ENCODE data around the gene CYP11A1. TPM values are rescaled to one million over a fixed set of nuclear protein-coding genes. Genes with fewer than 3 reads are reported as not detected.

The CYP11A1 gene
- total RNA-seq, 1 donor from 2014 or later = 0.80 TPM

DNA sequence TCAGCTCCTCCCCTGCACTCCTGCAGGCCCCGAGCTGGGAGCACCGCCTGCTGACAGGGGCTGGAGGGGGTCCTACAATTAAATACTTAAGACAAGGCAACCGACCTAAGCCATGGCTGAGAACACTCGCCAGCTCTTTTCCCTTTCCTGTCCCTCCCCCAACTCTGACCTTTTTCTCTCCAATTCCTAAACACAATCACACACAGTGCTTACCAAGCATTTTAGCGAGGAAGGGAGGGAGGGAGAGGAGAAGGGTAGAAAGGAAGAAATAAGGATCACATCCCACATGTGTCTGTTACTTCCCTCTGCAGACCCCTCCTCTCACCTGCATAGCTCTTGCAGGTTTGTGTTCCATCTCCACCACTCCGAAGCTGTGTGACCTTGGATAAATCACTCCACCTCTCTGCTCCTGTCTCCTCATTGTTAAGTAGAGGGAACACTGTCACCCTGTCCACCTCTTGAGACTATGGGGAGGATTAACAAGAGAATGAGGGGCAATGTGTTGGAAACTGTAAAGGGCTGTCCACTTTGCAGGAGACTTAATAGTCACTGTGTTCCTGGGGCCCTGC lies 63.6 kb downstream of the CYP11A1 start:
- Mint-ChIP-seq H3K36me3 (no peaks in the 10 kb centered on the region), H3K4me3 (peak overlapping the region; percentile 72)

DNA sequence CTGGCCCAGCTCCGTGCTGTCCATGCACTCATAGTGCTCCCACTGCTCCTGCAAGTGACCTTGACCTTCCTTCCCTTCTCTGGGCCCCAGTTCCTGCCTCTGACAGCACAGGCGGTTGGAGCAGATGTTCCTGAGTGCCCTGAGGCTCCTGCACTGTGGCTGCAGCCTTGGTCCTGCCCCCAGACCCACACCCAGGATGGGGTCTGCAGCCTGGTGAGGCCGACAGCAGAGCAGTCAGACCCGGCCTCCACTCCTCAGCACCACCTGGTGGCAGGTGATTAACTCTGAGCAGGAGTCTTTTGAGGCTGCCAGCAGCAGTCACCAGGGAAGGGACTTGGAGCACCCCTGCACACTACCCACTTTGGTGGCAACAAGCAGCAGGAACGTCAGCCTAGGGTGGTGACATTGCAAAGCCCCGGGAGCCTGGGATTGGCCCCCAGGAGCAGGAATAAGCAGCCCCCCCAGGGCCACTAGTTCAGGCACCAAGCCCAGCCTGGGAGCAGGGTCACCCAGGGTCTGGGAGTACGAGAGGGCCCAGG lies 64.6 kb downstream of the CYP11A1 start:
- no peak for DNase-seq (ENCODE audit: extremely low spot score, unreplicated experiment)
- Mint-ChIP-seq H3K36me3 (no peaks in the 10 kb centered on the region), H3K27me3 (peaks cover 67% of the 10 kb centered on the region), H3K9me3 (no peaks in the 10 kb centered on the region), H3K4me1 (ENCODE audit: unreplicated experiment) (peaks cover 72% of the 10 kb centered on the region), H3K27ac (peak overlapping the region; percentile 67), H3K4me3 (peak overlapping the region; percentile 65)
- TF ChIP-seq, protein P1, sequence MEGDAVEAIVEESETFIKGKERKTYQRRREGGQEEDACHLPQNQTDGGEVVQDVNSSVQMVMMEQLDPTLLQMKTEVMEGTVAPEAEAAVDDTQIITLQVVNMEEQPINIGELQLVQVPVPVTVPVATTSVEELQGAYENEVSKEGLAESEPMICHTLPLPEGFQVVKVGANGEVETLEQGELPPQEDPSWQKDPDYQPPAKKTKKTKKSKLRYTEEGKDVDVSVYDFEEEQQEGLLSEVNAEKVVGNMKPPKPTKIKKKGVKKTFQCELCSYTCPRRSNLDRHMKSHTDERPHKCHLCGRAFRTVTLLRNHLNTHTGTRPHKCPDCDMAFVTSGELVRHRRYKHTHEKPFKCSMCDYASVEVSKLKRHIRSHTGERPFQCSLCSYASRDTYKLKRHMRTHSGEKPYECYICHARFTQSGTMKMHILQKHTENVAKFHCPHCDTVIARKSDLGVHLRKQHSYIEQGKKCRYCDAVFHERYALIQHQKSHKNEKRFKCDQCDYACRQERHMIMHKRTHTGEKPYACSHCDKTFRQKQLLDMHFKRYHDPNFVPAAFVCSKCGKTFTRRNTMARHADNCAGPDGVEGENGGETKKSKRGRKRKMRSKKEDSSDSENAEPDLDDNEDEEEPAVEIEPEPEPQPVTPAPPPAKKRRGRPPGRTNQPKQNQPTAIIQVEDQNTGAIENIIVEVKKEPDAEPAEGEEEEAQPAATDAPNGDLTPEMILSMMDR (conservative IDR thresholded peaks at IDR 0.05) = peak; percentile 79

More for the DNA sequence above, 63.6 kb downstream of the CYP11A1 start:
- Mint-ChIP-seq H3K4me1 (ENCODE audit: unreplicated experiment) (peaks cover 77% of the 10 kb centered on the region), H3K27me3 (peaks cover 66% of the 10 kb centered on the region), H3K27ac (peak overlapping the region; percentile 32), H3K9me3 (no peaks in the 10 kb centered on the region)
- TF ChIP-seq, protein P1 (conservative IDR thresholded peaks at IDR 0.05) = no peak
- no peak for DNase-seq (ENCODE audit: extremely low spot score, unreplicated experiment)

DNA sequence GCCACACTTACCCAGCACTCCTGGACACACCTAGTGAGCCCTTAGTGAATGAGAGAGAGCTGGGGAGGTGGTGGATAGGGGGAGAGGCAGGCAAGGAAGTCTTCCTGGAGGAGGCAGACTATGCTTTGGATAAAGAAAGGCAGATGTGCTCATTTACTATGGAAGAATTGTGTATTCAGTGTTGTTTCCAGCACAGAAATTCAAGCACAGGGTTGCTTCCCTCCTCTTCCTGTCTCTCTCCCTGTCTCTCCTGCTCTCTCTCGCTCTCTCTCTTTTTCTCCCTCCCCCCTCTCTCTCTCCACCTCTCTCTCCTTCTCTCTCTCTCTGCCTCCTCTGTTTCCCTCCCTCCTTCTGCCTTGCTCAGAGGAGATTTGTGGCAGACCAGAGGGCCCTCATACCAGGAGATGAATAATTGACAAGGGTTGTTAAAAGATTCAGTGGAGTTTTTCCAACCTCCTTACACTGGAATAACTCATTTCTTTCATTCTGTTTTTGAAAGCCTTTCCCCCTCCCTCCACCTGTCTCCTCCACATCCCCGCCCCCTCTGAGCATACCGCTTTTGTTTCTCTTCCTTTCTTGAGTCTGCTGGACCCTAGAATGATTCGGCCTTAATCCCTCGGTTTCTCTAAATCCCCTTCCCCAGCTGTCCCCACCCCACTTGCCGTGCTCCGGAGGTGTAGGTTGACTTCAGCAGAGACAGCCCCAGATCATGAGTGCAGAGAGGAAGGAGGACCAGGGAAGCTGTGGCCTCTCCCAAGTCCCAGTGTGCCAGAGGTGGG lies 65.7 kb downstream of the CYP11A1 start:
- Mint-ChIP-seq H3K36me3 (no peaks in the 10 kb centered on the region), H3K4me3 (no peak overlapping the region), H3K4me1 (ENCODE audit: unreplicated experiment) (peaks cover 61% of the 10 kb centered on the region), H3K9me3 (no peaks in the 10 kb centered on the region), H3K27me3 (peaks cover 74% of the 10 kb centered on the region), H3K27ac (no peak overlapping the region)
- TF ChIP-seq, protein P1 (conservative IDR thresholded peaks at IDR 0.05) = no peak
- no peak for DNase-seq (ENCODE audit: extremely low spot score, unreplicated experiment)

DNA sequence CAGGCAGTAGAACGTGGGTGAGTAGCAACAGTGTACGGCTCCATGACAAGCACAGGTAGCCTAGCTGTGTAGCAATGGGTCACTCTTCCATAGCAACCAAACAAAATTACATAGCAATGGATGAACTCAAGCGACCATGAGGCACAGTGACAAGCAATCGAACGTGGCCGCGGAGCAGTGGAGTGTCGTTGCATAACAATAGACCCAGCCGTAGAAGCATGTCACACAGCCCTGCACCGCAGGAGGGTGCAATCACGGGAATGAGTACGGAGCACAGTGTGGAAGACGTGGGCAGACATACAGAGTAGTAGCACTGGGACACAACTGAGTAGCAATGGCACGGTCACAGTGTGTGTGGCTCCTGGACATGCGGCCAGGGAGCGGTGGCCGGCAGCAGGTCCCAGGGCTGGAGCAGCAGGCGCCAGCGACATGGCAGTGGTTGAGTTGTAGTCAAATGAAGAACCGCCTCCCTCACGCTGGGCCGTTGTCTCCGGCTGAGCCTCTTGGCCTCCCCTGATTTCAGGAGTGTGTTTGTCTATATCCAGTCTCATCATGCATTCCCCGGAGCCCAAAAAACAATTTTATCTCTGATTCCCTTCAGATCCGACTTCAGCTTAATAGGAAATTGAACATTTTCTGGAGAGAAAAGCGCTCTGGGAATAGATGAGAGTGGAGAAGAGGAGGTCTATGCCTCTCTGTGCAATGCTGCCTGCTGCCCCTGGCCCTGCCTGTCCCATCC lies 67.2 kb downstream of the CYP11A1 start:
- peaks cover 63% of the 10 kb centered on the region for H3K27me3 Mint-ChIP-seq
- TF ChIP-seq, protein P1 (conservative IDR thresholded peaks at IDR 0.05) = no peak
- no peak overlapping the region for H3K27ac Mint-ChIP-seq
- DNase-seq (ENCODE audit: extremely low spot score, unreplicated experiment) = no peak
- H3K36me3 Mint-ChIP-seq = no peaks in the 10 kb centered on the region
- peaks cover 46% of the 10 kb centered on the region for H3K4me1 Mint-ChIP-seq (ENCODE audit: unreplicated experiment)
- no peaks in the 10 kb centered on the region for H3K9me3 Mint-ChIP-seq
- H3K4me3 Mint-ChIP-seq = no peak overlapping the region

DNA sequence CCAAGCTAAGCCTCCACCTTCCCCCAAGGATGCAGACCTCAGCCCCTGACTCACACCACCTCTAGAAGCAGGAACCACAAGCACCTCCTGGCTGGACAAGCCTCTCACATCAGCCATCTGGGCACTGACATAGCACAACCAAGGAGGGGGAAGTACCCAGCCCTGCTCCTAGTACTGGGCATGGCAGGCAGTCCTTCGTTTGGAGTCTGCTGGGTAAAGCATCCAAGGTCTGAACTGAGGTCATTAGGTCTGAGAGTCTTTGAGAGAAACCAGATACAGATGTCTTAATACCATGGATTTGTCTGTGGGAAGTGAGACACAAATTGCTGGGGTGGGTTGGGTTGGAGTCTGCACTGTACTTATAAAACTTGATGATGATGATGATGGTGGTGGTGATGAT lies 69.6 kb downstream of the CYP11A1 start:
- H3K9me3 Mint-ChIP-seq = no peaks in the 10 kb centered on the region
- no peak for DNase-seq (ENCODE audit: extremely low spot score, unreplicated experiment)
- TF ChIP-seq, protein P1 (conservative IDR thresholded peaks at IDR 0.05) = no peak
- no peaks in the 10 kb centered on the region for H3K36me3 Mint-ChIP-seq
- peaks cover 58% of the 10 kb centered on the region for H3K27me3 Mint-ChIP-seq
- no peak overlapping the region for H3K27ac Mint-ChIP-seq
- H3K4me1 Mint-ChIP-seq (ENCODE audit: unreplicated experiment) = peaks cover 23% of the 10 kb centered on the region
- H3K4me3 Mint-ChIP-seq = no peak overlapping the region
